HEK293T (cell line): ENCODE results near the gene EGLN2.

Experiments
- CTCF ChIA-PET: fragments of 350-600 bp; formaldehyde crosslinking; extraction: SDS; loops from one replicate; lab custom pipeline; 2021; ENCODE audit warnings: antibody characterized with exemption, inconsistent platforms; lab: Yijun Ruan, JAX
- POLR2A ChIA-PET: fragments of 350-600 bp; formaldehyde crosslinking; extraction: SDS; loops from one replicate; lab custom pipeline; 2020; ENCODE audit warnings: antibody characterized with exemption, inconsistent platforms; lab: Yijun Ruan, JAX
- DNase-seq: peaks from one replicate; pipeline ENCODE4 v3.0.0; 2012; ENCODE audit warnings: mixed read lengths; ENCODE audit errors: extremely low spot score
- ARNT ChIP-seq: fragments of 450-650 bp; IDR thresholded peaks from 2 replicates; pipeline ENCODE4 v1.6.1; 2017; ENCODE audit warnings: mild to moderate bottlenecking
- BHLHE40 ChIP-seq: fragments of 450-650 bp; IDR thresholded peaks from 2 replicates; pipeline ENCODE4 v1.6.1; 2016; ENCODE audit warnings: mild to moderate bottlenecking, moderate library complexity, borderline replicate concordance
- CTBP1 ChIP-seq: fragments of 450-650 bp; IDR thresholded peaks from 2 replicates; pipeline ENCODE4 v1.6.1; 2016; ENCODE audit warnings: borderline replicate concordance
- ELF4 ChIP-seq: fragments of 450-650 bp; IDR thresholded peaks from 2 replicates; pipeline ENCODE4 v1.6.1; 2017; ENCODE audit warnings: antibody characterized with exemption
- FOXA1 ChIP-seq: fragments of 450-650 bp; IDR thresholded peaks from 2 replicates; pipeline ENCODE4 v1.6.1; 2016; ENCODE audit warnings: mild to moderate bottlenecking
- FOXK2 ChIP-seq: fragments of 450-650 bp; IDR thresholded peaks from 2 replicates; pipeline ENCODE4 v1.6.1; 2016; ENCODE audit warnings: mild to moderate bottlenecking
- FOXM1 ChIP-seq: fragments of 450-650 bp; IDR thresholded peaks from 2 replicates; pipeline ENCODE4 v1.6.1; 2017; ENCODE audit warnings: mild to moderate bottlenecking, borderline replicate concordance
- HDGF ChIP-seq: fragments of 450-650 bp; IDR thresholded peaks from 2 replicates; pipeline ENCODE4 v1.6.1; 2017; ENCODE audit warnings: antibody characterized with exemption, borderline replicate concordance
- L3MBTL2 ChIP-seq: fragments of 450-650 bp; conservative IDR thresholded peaks from 2 replicates; pipeline ENCODE4 v1.6.1; 2016; ENCODE audit warnings: mild to moderate bottlenecking
- LEF1 ChIP-seq: fragments of 450-650 bp; IDR thresholded peaks from 2 replicates; pipeline ENCODE4 v1.6.1; 2017; ENCODE audit warnings: mild to moderate bottlenecking, borderline replicate concordance
- NFRKB ChIP-seq: fragments of 450-650 bp; IDR thresholded peaks from 2 replicates; pipeline ENCODE4 v1.6.1; 2016; ENCODE audit warnings: mild to moderate bottlenecking, moderate library complexity
- SP1 ChIP-seq: fragments of 450-650 bp; IDR thresholded peaks from 2 replicates; pipeline ENCODE4 v1.6.1; 2017
- SUZ12 ChIP-seq: fragments of 450-650 bp; IDR thresholded peaks from 2 replicates; pipeline ENCODE4 v1.6.1; 2016; ENCODE audit warnings: mild to moderate bottlenecking
- TARDBP ChIP-seq: fragments of 450-650 bp; IDR thresholded peaks from 2 replicates; pipeline ENCODE4 v1.6.1; 2016
- ZNF384 ChIP-seq: fragments of 450-650 bp; IDR thresholded peaks from 2 replicates; pipeline ENCODE4 v1.6.1; 2016
- TF ChIP-seq, protein P1 (sequence below): fragments of 450-650 bp; IDR thresholded peaks from 2 replicates; pipeline ENCODE4 v1.6.1; 2016

EGLN2 gene

DNA sequence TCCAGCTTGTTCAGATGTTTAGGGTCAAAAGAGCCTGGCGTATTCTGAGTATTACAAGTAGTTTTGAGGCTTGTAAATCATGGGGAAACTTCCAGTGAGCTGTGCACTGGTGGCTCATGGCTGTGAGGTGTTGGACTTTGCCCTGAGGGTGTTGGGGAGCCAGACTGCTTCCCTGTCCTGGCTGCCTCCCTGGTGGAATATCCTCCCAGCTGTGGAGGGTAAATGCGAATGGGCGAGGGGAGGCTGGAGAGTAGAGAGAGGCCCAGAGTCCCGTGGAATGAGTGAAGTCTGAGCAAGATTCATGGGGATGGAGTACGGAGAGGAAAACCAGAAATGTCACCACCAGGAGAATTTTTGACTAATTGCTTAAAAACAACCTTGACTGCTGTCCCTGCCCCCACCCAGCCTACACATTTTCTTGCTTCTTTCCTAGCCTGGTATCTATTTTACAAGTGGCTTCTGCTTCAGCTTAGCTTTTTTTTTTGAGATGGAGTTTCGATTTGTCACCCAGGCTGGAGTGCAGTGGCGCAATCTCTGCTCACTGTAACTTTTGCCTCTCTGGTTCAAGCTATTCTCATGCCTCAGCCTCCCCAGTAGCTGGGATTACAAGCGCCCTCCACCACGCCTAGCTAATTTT is 44.3 kb upstream of the EGLN2 start:
- DNase-seq, result no peak
- ChIA-PET POLR2A (interaction anchor here (2.3 kb wide), 1 partner anchor 44 kb away, joined by 6 read pairs; the partner anchor contains the start of gene EGLN2), CTCF (interaction anchor here (0.5 kb wide), 1 partner anchor 1522 kb away, joined by 3 read pairs; no protein-coding TSS in a partner anchor)
- no peak for TF ChIP-seq HDGF
- no peak for TF ChIP-seq L3MBTL2
- TF ChIP-seq LEF1, result no peak
- TF ChIP-seq CTBP1, result no peak
- TF ChIP-seq FOXM1, result no peak
- TF ChIP-seq, protein P1, sequence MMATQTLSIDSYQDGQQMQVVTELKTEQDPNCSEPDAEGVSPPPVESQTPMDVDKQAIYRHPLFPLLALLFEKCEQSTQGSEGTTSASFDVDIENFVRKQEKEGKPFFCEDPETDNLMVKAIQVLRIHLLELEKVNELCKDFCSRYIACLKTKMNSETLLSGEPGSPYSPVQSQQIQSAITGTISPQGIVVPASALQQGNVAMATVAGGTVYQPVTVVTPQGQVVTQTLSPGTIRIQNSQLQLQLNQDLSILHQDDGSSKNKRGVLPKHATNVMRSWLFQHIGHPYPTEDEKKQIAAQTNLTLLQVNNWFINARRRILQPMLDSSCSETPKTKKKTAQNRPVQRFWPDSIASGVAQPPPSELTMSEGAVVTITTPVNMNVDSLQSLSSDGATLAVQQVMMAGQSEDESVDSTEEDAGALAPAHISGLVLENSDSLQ, result no peak
- TF ChIP-seq ARNT, result no peak
- no peak for TF ChIP-seq FOXA1
- no peak for TF ChIP-seq FOXK2
- no peak for TF ChIP-seq SUZ12
- TF ChIP-seq BHLHE40, result no peak
- no peak for TF ChIP-seq ELF4
- TF ChIP-seq SP1, result no peak
- TF ChIP-seq TARDBP, result no peak
- TF ChIP-seq NFRKB, result no peak
- TF ChIP-seq ZNF384, result no peak

DNA sequence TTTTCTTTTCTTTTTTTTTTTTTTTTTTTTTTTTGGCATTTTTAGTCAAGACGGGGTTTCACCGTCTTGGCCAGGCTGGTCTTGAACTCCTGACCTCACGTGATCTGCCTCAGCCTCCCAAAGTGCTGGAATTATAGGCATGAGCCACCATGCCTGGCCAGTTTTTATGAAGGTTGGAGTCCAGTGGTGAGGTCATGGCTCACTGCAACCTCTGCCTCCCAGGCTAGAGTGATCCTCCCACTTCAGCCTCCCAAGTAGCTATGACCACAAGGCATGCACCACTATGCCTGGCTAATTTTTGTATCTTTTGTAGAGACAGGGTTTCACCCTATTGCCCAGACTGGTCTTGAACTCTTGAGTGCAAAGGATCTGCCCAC is 43.8 kb upstream of the EGLN2 start:
- DNase-seq, result no peak
- TF ChIP-seq FOXA1, result no peak
- no peak for TF ChIP-seq CTBP1
- TF ChIP-seq LEF1, result no peak
- TF ChIP-seq FOXK2, result no peak
- ChIA-PET POLR2A (interaction anchor here (2.3 kb wide), 1 partner anchor 44 kb away, joined by 6 read pairs; the partner anchor contains the start of gene EGLN2), CTCF (no interaction called here)

DNA sequence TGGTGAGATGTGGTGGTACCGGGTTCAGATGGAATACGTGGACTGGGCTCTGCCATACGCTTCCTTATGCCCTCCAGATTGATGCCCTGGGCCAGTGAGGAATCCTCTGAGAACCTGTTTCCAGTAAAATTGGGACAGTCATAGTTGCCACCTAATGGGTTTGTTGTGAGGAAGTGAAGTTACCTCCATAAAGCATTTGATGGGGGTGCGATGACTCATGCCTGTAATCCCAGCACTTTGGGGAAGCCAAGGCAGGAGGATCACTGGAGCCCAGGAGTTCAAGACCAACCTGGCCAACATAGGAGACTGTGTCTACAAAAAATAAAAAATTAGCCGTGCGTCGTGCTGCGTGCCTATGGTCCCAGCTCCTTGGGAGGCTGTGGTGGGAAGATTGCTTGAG is 43.2 kb upstream of the EGLN2 start:
- POLR2A ChIA-PET, result interaction anchor here (1.3 kb wide), 1 partner anchor 16 kb away, joined by 4 read pairs; no protein-coding TSS in a partner anchor
- TF ChIP-seq FOXM1, result no peak
- TF ChIP-seq FOXA1, result no peak
- no peak for TF ChIP-seq BHLHE40
- no peak for TF ChIP-seq ELF4
- no peak for TF ChIP-seq SUZ12
- no peak for TF ChIP-seq CTBP1
- no peak for TF ChIP-seq L3MBTL2
- TF ChIP-seq FOXK2, result no peak
- no peak for TF ChIP-seq SP1
- TF ChIP-seq HDGF, result no peak
- TF ChIP-seq, protein P1, result no peak
- no peak for TF ChIP-seq NFRKB
- no peak for TF ChIP-seq TARDBP
- TF ChIP-seq ZNF384, result no peak
- no peak for TF ChIP-seq ARNT
- no peak for TF ChIP-seq LEF1
- DNase-seq, result no peak
- CTCF ChIA-PET, result no interaction called here

DNA sequence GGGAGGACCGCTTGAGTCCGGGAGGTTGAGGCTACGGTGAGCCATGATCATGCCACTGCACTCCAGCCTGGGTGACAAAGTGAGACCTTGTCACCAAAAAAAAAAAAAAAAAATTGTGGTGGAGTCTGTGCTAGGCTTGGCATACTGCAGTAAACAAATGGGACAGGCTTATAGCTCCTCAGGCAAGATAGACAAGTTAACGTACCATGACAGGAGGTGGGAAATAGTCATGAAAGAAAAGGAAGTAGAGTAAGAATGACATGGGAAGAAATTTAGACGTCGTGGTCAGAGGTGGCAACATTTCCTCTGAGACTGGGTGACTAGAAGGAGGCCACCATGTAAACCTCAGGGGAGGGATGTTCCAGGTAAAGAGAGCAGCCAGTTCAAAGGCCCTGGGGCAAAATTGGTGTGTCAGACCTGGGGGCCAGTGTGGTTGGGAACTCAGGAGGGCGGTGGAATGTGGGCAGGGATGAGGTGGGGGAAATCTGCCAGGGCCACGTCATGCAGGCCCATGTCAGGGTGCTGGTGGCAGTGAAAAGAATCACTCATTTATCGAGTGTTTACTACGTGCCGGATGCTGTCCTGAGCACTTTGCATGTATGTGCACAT is 42.4 kb upstream of the EGLN2 start:
- no peak for TF ChIP-seq L3MBTL2
- no peak for TF ChIP-seq NFRKB
- no peak for TF ChIP-seq CTBP1
- no peak for TF ChIP-seq FOXM1
- no peak for TF ChIP-seq ARNT
- TF ChIP-seq BHLHE40, result no peak
- no peak for TF ChIP-seq FOXK2
- no peak for TF ChIP-seq FOXA1
- no peak for TF ChIP-seq SUZ12
- no peak for TF ChIP-seq LEF1
- no peak for TF ChIP-seq SP1
- TF ChIP-seq ZNF384, result no peak
- TF ChIP-seq HDGF, result no peak
- TF ChIP-seq ELF4, result no peak
- TF ChIP-seq, protein P1, result no peak
- no peak for TF ChIP-seq TARDBP
- no peak for DNase-seq
- ChIA-PET CTCF (interaction anchor here (0.6 kb wide), 1 partner anchor 1908 kb away, joined by 6 read pairs; no protein-coding TSS in a partner anchor), POLR2A (interaction anchor here (0.6 to 2.0 kb wide), 3 partner anchors 15 to 695 kb away, joined by 3 to 9 read pairs (median 4); partner anchors contain the start of gene RAB4B)

DNA sequence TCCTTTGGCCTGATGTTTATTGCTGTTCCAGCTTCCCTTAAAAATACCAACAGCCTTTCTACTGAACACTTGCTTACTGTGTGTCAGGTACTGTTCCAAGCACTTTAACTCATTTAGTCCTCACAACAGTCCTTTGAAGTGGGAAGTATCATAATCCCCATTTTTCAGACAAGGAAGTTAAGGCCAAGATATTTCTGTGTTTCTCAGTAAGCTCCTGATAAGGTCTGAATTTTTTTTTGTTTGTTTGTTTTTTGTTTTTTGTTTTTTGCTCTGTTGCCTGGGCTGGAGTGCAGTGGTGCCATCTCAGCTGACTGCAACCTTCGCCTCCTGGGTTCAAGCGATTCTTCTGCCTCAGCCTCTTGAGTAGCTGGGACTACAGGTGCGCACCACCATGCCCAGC is 40.5 kb upstream of the EGLN2 start:
- TF ChIP-seq ELF4 (no peak), CTBP1 (no peak), HDGF (no peak), L3MBTL2 (no peak), TARDBP (no peak), SP1 (no peak), ARNT (no peak), FOXM1 (no peak), SUZ12 (no peak), LEF1 (no peak), NFRKB (no peak), BHLHE40 (no peak), ZNF384 (no peak), FOXA1 (no peak), FOXK2 (no peak)
- TF ChIP-seq, protein P1, result no peak
- POLR2A ChIA-PET, result interaction anchor here (2.0 kb wide), 1 partner anchor 19 kb away, joined by 9 read pairs; the partner anchor contains the start of gene RAB4B
- CTCF ChIA-PET, result no interaction called here

More for the DNA sequence above, 40.5 kb upstream of the EGLN2 start:
- no peak for DNase-seq
